GM18861 (cell line): ENCODE measurements around the gene CEP19.

ENCODE experiments used
- ATAC-seq: cut with Tn5 transposase; IDR thresholded peaks from one replicate; pipeline ENCODE4 v1.9.1; 2021; ENCODE audit not compliant: unreplicated experiment

The CEP19 gene

GRCh38 chr3:196712514-196713413 is 714 bp upstream of the CEP19 start:
- ATAC-seq = no peak

GRCh38 chr3:196708467-196708866 is 3.6 kb downstream of the CEP19 start:
- no peak for ATAC-seq

- ATAC-seq = no peak
Measured at GRCh38 chr3:196707566-196707965, 4.5 kb downstream of the CEP19 start.

DNA sequence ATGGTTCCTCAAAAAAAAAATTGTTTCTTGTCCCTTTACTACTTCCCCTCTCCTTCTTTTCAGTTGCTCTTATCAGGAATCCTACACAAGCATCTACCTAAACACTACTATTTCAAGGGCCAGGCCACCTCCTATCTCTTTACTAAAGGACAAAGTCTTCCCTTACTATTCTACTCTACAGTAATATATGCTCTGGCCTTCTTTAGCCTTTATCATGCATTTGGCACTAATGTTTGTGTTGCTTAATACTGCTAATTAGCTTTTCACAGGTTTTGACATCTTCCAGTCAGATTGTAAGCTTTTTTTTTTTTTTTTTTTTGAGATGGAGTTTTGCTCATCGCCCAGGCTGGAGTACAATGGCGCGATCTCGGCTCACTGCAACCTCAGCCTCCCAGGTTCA is 5.3 kb downstream of the CEP19 start:
- no peak for ATAC-seq

DNA sequence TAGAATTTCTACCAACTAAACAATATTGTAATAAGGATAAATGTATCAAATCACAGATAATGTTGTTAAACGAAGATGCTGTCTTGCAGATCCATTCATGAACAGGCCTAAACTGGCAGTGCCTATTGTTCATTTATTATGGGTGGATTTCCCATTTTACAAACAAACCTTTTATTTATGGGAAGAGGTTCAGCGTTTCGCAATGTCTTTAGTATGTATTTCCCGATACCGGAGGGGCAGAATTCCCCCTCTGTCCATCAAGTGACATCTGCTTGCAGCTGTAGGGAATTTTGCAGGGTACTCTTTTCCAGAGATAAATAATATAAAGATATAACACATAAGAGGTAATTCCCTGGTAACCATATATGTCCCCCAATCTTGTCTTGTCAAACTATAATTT is 5.7 kb downstream of the CEP19 start:
- no peak for ATAC-seq

- no peak for ATAC-seq
Measured at GRCh38 chr3:196700801-196701200, 11.2 kb downstream of the CEP19 start.

GRCh38 chr3:196699749-196700148 is 12.3 kb downstream of the CEP19 start:
- no peak for ATAC-seq

GRCh38 chr3:196697270-196697669 is 14.8 kb downstream of the CEP19 start:
- ATAC-seq = no peak

DNA sequence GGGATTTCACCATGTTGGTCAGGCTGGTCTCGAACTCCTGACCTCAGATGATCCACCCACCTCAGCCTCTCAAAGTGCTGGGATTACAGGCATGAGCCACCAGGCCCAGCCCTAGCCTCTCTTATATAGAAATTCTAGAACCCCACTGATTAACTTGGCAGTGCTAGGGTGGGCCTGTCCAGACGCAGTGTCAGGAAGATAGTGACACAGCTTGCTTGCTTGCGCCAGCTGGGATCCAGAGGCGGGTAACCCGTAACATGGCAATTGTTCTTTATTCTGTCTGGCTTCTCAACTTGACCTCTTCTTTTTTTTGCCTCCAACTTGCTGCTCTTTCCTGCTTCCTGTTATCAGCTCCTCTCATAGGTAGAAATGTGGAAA is 16.2 kb downstream of the CEP19 start:
- ATAC-seq = no peak

- ATAC-seq = no peak
Measured at GRCh38 chr3:196694941-196695848, 16.9 kb downstream of the CEP19 start.

DNA sequence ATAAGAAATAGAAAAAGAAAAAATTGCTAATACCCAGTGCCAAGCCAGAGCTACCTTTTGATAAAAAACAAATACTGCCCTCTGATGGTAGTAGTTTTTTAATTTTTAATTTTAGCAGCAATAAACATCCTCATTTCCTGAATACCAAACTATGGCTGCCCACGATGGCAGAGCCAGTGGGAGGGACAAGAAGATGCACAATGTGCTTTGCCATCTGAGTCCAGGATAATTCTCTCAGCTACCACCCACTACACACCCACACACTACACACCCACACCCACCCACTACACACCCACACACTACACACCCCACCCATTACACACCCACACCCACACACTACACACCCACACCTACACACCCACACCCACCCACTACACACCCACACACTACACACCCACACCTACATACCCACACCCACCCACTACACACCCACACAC is 17.8 kb downstream of the CEP19 start:
- no peak for ATAC-seq

DNA sequence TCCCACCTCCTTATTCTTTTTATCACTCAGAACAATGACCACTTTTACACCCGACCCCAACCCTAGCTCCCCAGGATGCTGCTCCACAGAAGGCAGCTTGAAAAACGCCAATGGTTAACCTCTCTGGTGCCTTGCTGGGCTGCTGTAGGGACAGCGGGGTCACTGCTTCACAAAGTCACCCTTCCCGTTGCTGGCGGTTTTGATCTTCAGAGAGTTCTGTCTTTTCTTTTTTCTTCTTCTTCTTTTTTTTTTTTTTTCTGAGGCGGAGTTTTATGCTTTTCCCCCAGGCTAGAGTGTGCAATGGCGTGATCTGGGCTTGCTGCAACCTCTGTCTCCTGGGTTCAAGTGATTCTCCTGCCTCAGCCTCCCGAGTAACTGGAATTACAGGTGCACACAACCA is 20.7 kb downstream of the CEP19 start:
- no peak for ATAC-seq

- no peak for ATAC-seq
Measured at GRCh38 chr3:196689941-196690660, 21.9 kb downstream of the CEP19 start.

GRCh38 chr3:196688349-196688748 is 23.7 kb downstream of the CEP19 start:
- no peak for ATAC-seq

DNA sequence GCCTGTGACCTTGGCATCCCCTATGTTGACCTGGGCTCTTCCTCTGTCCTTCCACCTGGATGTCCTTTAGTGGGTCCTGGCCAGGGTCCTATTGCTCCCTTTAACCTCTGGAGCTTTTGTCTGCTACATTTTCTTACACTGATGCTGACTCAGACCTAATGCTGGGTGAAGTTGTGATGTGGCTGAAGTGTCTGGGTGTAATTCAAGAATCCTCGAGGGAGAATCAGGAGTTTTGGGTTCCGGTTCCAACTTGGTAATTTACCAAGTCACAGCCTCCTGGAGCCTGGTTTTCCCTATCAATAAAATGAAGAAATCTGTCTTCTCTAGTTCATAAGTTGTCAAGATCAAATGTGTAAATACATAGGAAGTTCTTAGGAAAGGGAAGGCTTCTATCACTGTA is 25.6 kb downstream of the CEP19 start:
- no peak for ATAC-seq

DNA sequence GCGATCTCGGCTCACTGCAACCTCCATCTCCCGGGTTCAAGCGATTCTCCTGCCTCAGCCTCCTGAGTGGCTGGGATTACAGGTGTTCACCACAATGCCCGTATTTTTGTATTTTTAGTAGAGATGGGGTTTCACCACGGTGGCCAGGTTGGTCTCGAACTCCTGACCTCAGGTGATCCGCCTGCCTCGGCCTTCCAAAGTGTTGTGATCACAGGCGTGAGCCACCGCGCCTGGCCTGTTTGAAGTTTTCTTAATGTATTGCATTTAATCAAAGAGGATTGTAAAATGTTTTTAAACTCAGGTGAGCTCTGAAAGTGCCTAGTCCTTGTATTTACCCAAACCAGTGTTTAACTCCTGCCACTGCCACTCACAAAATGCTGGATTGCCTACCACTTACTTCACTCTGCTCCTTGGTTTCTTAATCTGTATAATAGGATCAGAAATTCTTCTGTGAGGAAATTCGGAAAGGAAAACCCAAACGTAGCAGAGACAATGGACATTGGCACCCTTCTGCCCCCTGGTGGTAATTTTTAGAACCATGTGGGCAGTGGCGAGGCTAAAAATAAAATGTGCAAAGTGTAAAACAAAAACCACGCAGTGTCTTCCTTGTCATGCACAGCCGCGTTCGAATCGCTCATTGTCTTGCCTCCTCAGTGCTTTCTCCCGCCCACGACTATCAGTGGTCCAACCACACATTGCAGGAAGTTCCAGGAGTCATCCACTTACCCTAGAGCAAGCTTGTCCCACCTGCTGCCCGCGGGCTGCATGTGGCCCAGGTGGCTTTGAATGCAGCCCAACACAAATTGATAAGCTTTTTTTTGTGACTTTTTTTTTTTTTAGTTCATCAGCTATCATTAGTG is 27.3 kb downstream of the CEP19 start:
- peak; percentile 83 for ATAC-seq

GRCh38 chr3:196677931-196678330 is 34.1 kb downstream of the CEP19 start:
- ATAC-seq = no peak

DNA sequence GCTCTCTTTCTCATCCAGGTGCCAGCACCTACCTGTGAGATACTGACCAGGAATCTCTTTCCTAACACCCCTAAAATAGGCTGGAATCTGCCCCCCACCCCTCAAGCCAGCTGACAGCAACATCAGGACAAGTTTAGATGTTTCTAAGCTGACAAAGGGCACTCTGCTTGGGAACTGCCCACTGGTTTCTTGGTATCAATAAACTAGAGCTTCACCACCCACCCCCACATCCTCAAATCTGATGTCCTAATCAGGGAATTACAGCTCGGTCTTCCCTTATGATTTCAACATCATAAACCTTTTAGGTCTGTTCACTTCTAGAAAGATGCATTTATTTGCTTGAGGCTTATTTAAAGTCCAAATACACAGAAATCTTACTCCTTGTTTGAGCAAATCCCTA is 34.7 kb downstream of the CEP19 start:
- no peak for ATAC-seq

DNA sequence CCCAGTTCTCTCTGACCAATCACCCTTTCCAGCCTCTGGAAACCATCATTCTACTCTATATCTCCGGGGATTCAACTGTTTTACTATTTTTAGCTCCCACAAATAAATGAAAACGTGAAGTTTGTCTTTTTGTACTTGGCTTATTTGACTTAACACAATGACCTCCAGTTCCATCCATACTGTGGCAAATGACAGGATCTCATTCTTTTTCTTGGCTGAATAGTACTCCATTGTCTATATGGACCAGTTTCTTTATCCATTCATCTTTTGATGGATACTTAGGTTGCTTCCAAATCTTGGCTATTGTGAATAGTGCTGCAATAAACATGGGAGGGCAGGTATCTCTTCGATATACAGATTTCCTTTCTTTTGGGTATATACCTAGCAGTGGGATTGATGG is 38.4 kb downstream of the CEP19 start:
- no peak for ATAC-seq

DNA sequence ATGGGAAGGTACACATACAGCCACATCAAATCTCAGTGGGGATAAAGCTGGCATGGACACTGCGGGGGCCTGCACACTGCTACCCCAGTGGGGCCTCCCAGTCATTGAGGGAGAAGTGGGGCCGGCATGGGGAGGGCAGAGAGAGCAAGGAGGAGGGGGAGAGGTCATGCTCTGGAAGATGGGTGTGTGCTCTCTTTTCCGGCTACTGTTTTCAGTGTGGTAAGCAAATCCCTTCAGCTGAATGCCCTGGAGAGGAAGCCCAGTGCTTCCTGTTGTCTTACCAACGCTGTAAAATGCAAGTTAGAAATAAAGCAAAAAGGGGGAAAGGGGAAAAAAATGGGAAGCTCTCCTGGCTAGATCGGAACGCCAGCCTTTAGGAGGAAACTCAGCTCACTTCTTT is 41.7 kb downstream of the CEP19 start:
- ATAC-seq = no peak
